ENCODE data around the gene ZFTA.

ZFTA gene

DNA sequence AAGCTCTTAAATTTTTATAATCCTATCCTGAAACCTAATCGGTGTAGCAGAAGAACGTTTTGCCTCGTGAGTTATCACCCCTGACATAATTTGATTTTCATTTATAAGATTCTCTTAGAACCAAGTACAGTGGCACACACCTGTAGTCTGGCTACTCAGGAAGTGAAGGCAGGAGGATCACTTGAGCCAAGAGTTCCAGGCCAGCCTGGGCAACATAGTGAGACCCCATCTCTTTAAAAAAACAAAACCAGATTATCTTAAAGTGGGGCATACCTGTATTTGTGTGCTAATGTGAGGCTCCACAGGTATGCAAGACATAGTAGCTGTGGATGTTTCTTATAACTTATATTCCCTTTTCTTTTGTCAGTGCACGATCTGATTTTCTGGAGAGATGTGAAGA lies 19.0 kb downstream of the ZFTA start:
- ChIA-PET CTCF (interaction anchor here (1.4 to 2.4 kb wide), 3 partner anchors 12 to 67 kb away, joined by 3 to 8 read pairs (median 4); partner anchors contain the start of gene ZFTA), POLR2A (no interaction called here)
- H3K9me3 ChIP-seq (ENCODE audit: control extremely low read depth in 1 of 5, control insufficient read depth in 4 of 5, insufficient read depth in 2 of 5, low read depth in 1 of 5, low read length in 4 of 5): no peaks in the 10 kb centered on the region
- no peaks in the 10 kb centered on the region for H3K27me3 ChIP-seq (replicated peaks in 2 of 5; ENCODE audit: control insufficient read depth in 4 of 5, insufficient read depth in 5 of 5, low read length in 4 of 5)
- peaks cover 0 to 3% (median 0%) of the 10 kb centered on the region in 4 experiments for H3K4me1 ChIP-seq (ENCODE audit: control extremely low read depth in 1 of 4, control insufficient read depth in 4 of 4, insufficient read depth in 4 of 4, low read length in 3 of 4)
- no peak for DNase-seq
- WGBS (ENCODE audit: insufficient coverage): 88% methylated on average over 3 of the region's 4 CpGs
- no peak overlapping the region for H3K4me3 ChIP-seq (ENCODE audit: control insufficient read depth in 1 of 7, extremely low read depth in 1 of 7, insufficient read depth in 4 of 7, low read depth in 2 of 7, low read length in 6 of 7)
- H3K36me3 ChIP-seq (ENCODE audit: control insufficient read depth in 4 of 4, insufficient read depth in 4 of 4, low read length in 3 of 4): peaks cover 8 to 30% (median 22%) of the 10 kb centered on the region in 4 experiments
- no peak overlapping the region for H3K27ac ChIP-seq (ENCODE audit: insufficient read depth in 1 of 2, low read depth in 1 of 2, low read length in 2 of 2, poor library complexity in 1 of 2, severe bottlenecking in 2 of 2)

DNA sequence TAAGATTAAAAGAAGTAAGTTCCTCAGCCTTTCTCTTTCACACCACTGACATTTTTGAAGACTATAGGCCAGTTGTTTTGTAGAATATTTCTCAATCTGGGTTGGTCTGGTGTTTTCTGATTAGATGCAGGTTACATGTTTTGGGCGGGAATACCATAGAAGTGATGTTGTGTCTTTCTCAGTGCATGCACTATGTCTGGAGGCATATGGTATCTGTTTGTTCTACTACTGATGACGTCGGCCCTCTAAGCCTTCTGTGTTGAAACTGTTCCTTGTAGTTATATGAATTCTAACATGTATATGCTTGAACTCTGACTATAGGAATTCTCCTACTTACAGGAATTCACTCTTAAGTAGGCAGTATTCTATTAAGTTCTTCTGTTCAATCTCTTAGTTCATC lies 21.6 kb downstream of the ZFTA start:
- no peak for DNase-seq
- Histone ChIP-seq H3K9me3 (ENCODE audit: control extremely low read depth in 1 of 5, control insufficient read depth in 4 of 5, insufficient read depth in 2 of 5, low read depth in 1 of 5, low read length in 4 of 5) (no peaks in the 10 kb centered on the region), H3K27me3 (replicated peaks in 2 of 5; ENCODE audit: control insufficient read depth in 4 of 5, insufficient read depth in 5 of 5, low read length in 4 of 5) (no peaks in the 10 kb centered on the region), H3K27ac (ENCODE audit: insufficient read depth in 1 of 2, low read depth in 1 of 2, low read length in 2 of 2, poor library complexity in 1 of 2, severe bottlenecking in 2 of 2) (no peak overlapping the region), H3K4me1 (ENCODE audit: control extremely low read depth in 1 of 4, control insufficient read depth in 4 of 4, insufficient read depth in 4 of 4, low read length in 3 of 4) (peaks cover 0 to 3% (median 0%) of the 10 kb centered on the region in 4 experiments), H3K36me3 (ENCODE audit: control insufficient read depth in 4 of 4, insufficient read depth in 4 of 4, low read length in 3 of 4) (peaks cover 6 to 17% (median 15%) of the 10 kb centered on the region in 4 experiments), H3K4me3 (ENCODE audit: control insufficient read depth in 1 of 7, extremely low read depth in 1 of 7, insufficient read depth in 4 of 7, low read depth in 2 of 7, low read length in 6 of 7) (no peak overlapping the region)
- CTCF ChIA-PET: no interaction called here
- WGBS (ENCODE audit: insufficient coverage): 100% methylated on average over 1 of the region's 3 CpGs
- POLR2A ChIA-PET: no interaction called here

DNA sequence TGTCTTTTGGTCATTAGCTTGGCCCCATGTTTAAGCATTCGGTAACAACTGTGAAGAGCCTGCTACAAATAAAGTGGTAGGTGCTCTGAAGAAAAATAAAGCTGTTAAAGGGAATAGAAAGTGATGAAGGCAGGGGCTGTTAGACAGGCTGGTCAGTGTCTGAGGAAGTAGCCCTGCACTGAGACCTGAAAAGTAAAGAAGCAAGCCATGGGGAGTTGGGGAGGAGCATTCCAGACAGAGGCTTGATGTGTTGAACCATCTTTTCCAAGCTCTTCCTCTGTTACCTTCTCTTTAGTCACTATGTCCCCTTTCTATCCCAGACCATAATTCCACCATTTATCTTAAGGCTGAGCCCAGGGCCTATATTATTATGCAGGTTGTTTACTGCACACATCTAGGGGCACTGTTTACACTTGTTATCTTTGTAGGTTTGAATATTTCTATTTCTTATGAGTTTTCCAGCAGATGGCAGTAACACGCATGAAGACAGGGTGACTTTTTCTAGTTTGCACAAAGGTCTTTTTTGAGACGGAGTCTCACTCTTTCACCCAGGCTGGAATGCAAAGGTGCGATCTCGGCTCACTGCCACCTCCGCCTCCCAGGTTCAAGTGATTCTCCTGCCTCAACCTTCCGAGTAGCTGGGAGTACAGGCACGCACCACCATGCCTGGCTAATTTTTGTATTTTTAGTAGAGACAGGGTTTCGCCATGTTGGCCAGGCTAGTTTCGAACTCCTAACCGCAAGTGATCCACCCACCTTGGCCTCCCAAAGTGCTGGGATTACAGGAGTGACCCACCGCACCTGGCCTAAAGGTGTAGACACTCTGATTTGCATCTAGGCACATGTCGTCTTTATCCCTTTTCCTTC lies 23.0 kb downstream of the ZFTA start:
- no peaks in the 10 kb centered on the region for H3K27me3 ChIP-seq (replicated peaks in 2 of 5; ENCODE audit: control insufficient read depth in 4 of 5, insufficient read depth in 5 of 5, low read length in 4 of 5)
- ChIA-PET CTCF (interaction anchor here (0.6 to 1.6 kb wide), 7 partner anchors 9 to 84 kb away, joined by 3 to 6 read pairs (median 3); no protein-coding TSS in a partner anchor), POLR2A (interaction anchor here (0.6 kb wide), 1 partner anchor 13 kb away, joined by 3 read pairs; no protein-coding TSS in a partner anchor)
- 94% methylated on average over 11 of the region's 13 CpGs for WGBS (ENCODE audit: insufficient coverage)
- peak; percentile 38 to 41 (median 40) for DNase-seq
- H3K27ac ChIP-seq (ENCODE audit: insufficient read depth in 1 of 2, low read depth in 1 of 2, low read length in 2 of 2, poor library complexity in 1 of 2, severe bottlenecking in 2 of 2): no peak overlapping the region
- H3K36me3 ChIP-seq (ENCODE audit: control insufficient read depth in 4 of 4, insufficient read depth in 4 of 4, low read length in 3 of 4): peaks cover 3 to 13% (median 5%) of the 10 kb centered on the region in 4 experiments
- H3K4me3 ChIP-seq (ENCODE audit: control insufficient read depth in 1 of 7, extremely low read depth in 1 of 7, insufficient read depth in 4 of 7, low read depth in 2 of 7, low read length in 6 of 7): no peak overlapping the region
- H3K4me1 ChIP-seq (ENCODE audit: control extremely low read depth in 1 of 4, control insufficient read depth in 4 of 4, insufficient read depth in 4 of 4, low read length in 3 of 4): peaks cover 0 to 3% (median 0%) of the 10 kb centered on the region in 4 experiments
- no peaks in the 10 kb centered on the region for H3K9me3 ChIP-seq (ENCODE audit: control extremely low read depth in 1 of 5, control insufficient read depth in 4 of 5, insufficient read depth in 2 of 5, low read depth in 1 of 5, low read length in 4 of 5)

DNA sequence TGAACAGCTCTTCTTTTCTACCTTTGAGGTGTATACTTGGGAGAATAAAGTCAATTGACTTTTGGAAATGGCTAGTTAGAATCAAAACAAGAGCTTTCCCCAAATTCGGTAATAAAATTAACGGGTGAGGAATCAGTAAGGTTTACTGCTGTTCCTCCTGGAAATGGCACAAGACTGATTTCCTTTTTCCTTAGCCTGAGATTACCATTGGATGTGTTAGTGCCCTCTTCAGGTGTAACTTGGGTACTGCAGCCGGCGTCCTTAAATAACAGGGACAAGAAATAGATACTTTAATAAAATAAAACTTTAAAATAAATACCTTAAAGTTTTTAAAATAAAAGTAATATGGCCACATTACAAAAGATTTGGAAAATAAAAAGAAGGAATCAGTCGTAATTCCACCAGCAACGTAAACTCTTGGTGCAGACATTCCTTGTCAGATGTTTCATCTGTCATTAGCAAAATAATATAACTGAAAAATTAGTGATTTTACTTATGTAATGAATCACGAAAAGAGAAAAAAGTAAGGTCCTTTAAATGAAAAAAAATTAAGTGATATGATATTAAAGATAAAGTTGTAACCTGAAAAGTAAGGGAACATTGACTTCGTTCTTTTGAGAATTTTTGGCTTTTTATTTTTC lies 29.7 kb downstream of the ZFTA start:
- POLR2A ChIA-PET: interaction anchor here (0.6 kb wide), 3 partner anchors 119 to 1398 kb away, joined by 3 read pairs; no protein-coding TSS in a partner anchor
- WGBS (ENCODE audit: insufficient coverage): 100% methylated on average over 1 of the region's 8 CpGs

DNA sequence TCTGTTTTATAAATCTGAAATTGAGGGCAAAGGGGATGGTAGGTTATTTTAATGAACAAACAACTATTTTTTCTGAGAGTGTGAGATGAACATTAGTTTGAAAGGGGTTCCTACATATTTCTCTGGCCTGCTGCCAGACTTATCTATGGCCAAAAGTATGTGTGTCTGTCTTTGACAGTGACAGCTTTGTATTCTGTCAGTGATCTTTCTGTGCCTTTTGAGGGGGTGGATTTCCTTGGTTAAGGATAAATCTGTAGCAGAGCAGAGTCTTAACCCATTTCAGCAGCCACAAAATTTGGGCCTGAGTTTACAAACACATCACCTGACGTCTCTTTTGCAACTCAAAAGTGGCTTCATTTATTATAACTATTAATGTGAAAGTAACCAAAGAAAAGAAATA lies 30.9 kb downstream of the ZFTA start:
- WGBS (ENCODE audit: insufficient coverage): no CpG with 5 or more reads among the region's 1 CpG
- Histone ChIP-seq H3K36me3 (ENCODE audit: control insufficient read depth in 4 of 4, insufficient read depth in 4 of 4, low read length in 3 of 4) (no peaks in the 10 kb centered on the region), H3K27ac (ENCODE audit: insufficient read depth in 1 of 2, low read depth in 1 of 2, low read length in 2 of 2, poor library complexity in 1 of 2, severe bottlenecking in 2 of 2) (peak overlapping the region in 1 of 2 experiments; percentile 11), H3K27me3 (replicated peaks in 2 of 5; ENCODE audit: control insufficient read depth in 4 of 5, insufficient read depth in 5 of 5, low read length in 4 of 5) (no peaks in the 10 kb centered on the region), H3K4me3 (ENCODE audit: control insufficient read depth in 1 of 7, extremely low read depth in 1 of 7, insufficient read depth in 4 of 7, low read depth in 2 of 7, low read length in 6 of 7) (no peak overlapping the region), H3K9me3 (ENCODE audit: control extremely low read depth in 1 of 5, control insufficient read depth in 4 of 5, insufficient read depth in 2 of 5, low read depth in 1 of 5, low read length in 4 of 5) (no peaks in the 10 kb centered on the region), H3K4me1 (ENCODE audit: control extremely low read depth in 1 of 4, control insufficient read depth in 4 of 4, insufficient read depth in 4 of 4, low read length in 3 of 4) (peaks cover 0 to 10% (median 6%) of the 10 kb centered on the region in 4 experiments)
- DNase-seq: peak in 2 of 3 donors; percentile 9 to 19
- ChIA-PET CTCF (interaction anchor here (1.0 to 8.6 kb wide), 11 partner anchors 9 to 258 kb away, joined by 3 to 64 read pairs (median 6); partner anchors contain the start of genes ATL3 and ZFTA), POLR2A (no interaction called here)

More for the DNA sequence above, 29.7 kb downstream of the ZFTA start:
- Histone ChIP-seq H3K4me3 (ENCODE audit: control insufficient read depth in 1 of 7, extremely low read depth in 1 of 7, insufficient read depth in 4 of 7, low read depth in 2 of 7, low read length in 6 of 7) (no peak overlapping the region), H3K27ac (ENCODE audit: insufficient read depth in 1 of 2, low read depth in 1 of 2, low read length in 2 of 2, poor library complexity in 1 of 2, severe bottlenecking in 2 of 2) (no peak overlapping the region), H3K36me3 (ENCODE audit: control insufficient read depth in 4 of 4, insufficient read depth in 4 of 4, low read length in 3 of 4) (peaks cover 0 to 2% (median 0%) of the 10 kb centered on the region in 4 experiments), H3K9me3 (ENCODE audit: control extremely low read depth in 1 of 5, control insufficient read depth in 4 of 5, insufficient read depth in 2 of 5, low read depth in 1 of 5, low read length in 4 of 5) (no peaks in the 10 kb centered on the region), H3K4me1 (ENCODE audit: control extremely low read depth in 1 of 4, control insufficient read depth in 4 of 4, insufficient read depth in 4 of 4, low read length in 3 of 4) (peaks cover 0 to 10% (median 6%) of the 10 kb centered on the region in 4 experiments), H3K27me3 (replicated peaks in 2 of 5; ENCODE audit: control insufficient read depth in 4 of 5, insufficient read depth in 5 of 5, low read length in 4 of 5) (no peaks in the 10 kb centered on the region)
- DNase-seq: peak; percentile 76 to 82 (median 76)
- CTCF ChIA-PET: interaction anchor here (0.6 to 8.6 kb wide), 20 partner anchors 10 to 1584 kb away, joined by 3 to 64 read pairs (median 5); partner anchors contain the start of genes ATL3 and ZFTA

DNA sequence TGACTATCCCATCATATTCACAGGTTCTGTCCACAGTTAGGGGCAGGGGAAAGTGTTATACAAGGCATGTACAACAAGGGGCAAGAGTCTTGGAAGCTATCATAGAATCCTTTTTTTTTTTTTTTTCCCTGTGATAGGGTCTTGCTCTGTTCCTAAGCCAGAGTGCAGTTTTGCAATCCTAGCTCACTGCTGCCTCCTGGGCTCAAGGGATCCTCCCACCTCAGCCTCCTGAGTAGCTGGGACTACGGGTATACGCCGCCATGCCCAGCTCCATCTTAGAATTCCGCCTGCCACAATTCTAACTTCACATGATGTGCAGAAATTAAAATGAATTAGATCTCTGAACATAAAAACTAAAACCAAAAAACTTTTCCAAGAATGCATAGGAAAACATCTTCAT lies 31.7 kb downstream of the ZFTA start:
- Histone ChIP-seq H3K27ac (ENCODE audit: insufficient read depth in 1 of 2, low read depth in 1 of 2, low read length in 2 of 2, poor library complexity in 1 of 2, severe bottlenecking in 2 of 2) (no peak overlapping the region), H3K4me3 (ENCODE audit: control insufficient read depth in 1 of 7, extremely low read depth in 1 of 7, insufficient read depth in 4 of 7, low read depth in 2 of 7, low read length in 6 of 7) (no peak overlapping the region), H3K27me3 (replicated peaks in 2 of 5; ENCODE audit: control insufficient read depth in 4 of 5, insufficient read depth in 5 of 5, low read length in 4 of 5) (no peaks in the 10 kb centered on the region), H3K4me1 (ENCODE audit: control extremely low read depth in 1 of 4, control insufficient read depth in 4 of 4, insufficient read depth in 4 of 4, low read length in 3 of 4) (peaks cover 0 to 10% (median 6%) of the 10 kb centered on the region in 4 experiments), H3K36me3 (ENCODE audit: control insufficient read depth in 4 of 4, insufficient read depth in 4 of 4, low read length in 3 of 4) (no peaks in the 10 kb centered on the region), H3K9me3 (ENCODE audit: control extremely low read depth in 1 of 5, control insufficient read depth in 4 of 5, insufficient read depth in 2 of 5, low read depth in 1 of 5, low read length in 4 of 5) (no peaks in the 10 kb centered on the region)
- DNase-seq: no peak
- WGBS (ENCODE audit: insufficient coverage): no CpG with 5 or more reads among the region's 4 CpGs
- CTCF ChIA-PET: interaction anchor here (0.6 to 8.6 kb wide), 8 partner anchors 8 to 201 kb away, joined by 3 to 64 read pairs (median 4); partner anchors contain the start of genes ATL3 and ZFTA
- POLR2A ChIA-PET: no interaction called here
